NCI-H69 (cell line): ENCODE data around the gene MBIP.

Experiments
- DNase-seq: peaks from one replicate; lab custom pipeline; 2025; lab: John Stamatoyannopoulos, UW

MBIP gene

GRCh38 chr14:36313898-36314297 lies 6.5 kb downstream of the MBIP start:
- DNase-seq = peak; percentile 51

GRCh38 chr14:36313206-36313605 lies 7.2 kb downstream of the MBIP start:
- DNase-seq = peak; percentile 92

- DNase-seq = no peak
Observed at GRCh38 chr14:36306836-36307235, 13.6 kb downstream of the MBIP start.

- no peak for DNase-seq
Observed at GRCh38 chr14:36304895-36305294, 15.5 kb downstream of the MBIP start.

GRCh38 chr14:36303960-36304359 lies 16.5 kb downstream of the MBIP start:
- no peak for DNase-seq

GRCh38 chr14:36302823-36303222 lies 17.6 kb downstream of the MBIP start:
- DNase-seq = no peak

- no peak for DNase-seq
Observed at GRCh38 chr14:36301159-36301558, 19.3 kb downstream of the MBIP start.

GRCh38 chr14:36300337-36300736 lies 20.1 kb downstream of the MBIP start:
- peak; percentile 35 for DNase-seq

GRCh38 chr14:36295642-36296627 lies 24.5 kb downstream of the MBIP start:
- DNase-seq = no peak

GRCh38 chr14:36294543-36294942 lies 25.9 kb downstream of the MBIP start:
- DNase-seq = no peak

- no peak for DNase-seq
Observed at GRCh38 chr14:36293824-36294223, 26.6 kb downstream of the MBIP start.

- no peak for DNase-seq
Observed at GRCh38 chr14:36289954-36290353, 30.5 kb downstream of the MBIP start.

- DNase-seq = no peak
Observed at GRCh38 chr14:36288496-36288895, 31.9 kb downstream of the MBIP start.

- no peak for DNase-seq
Observed at GRCh38 chr14:36284971-36285595, 35.4 kb downstream of the MBIP start.

- peak; percentile 37 for DNase-seq
Observed at GRCh38 chr14:36281309-36281708, 39.1 kb downstream of the MBIP start.

GRCh38 chr14:36279306-36280190 lies 40.9 kb downstream of the MBIP start:
- DNase-seq = peak; percentile 80

- DNase-seq = peak; percentile 28
Observed at GRCh38 chr14:36275741-36276140, 44.7 kb downstream of the MBIP start.

GRCh38 chr14:36271939-36272907 lies 48.2 kb downstream of the MBIP start:
- no peak for DNase-seq

- no peak for DNase-seq
Observed at GRCh38 chr14:36271222-36271621, 49.2 kb downstream of the MBIP start.

GRCh38 chr14:36270191-36270590 lies 50.2 kb downstream of the MBIP start:
- no peak for DNase-seq

- peak; percentile 29 for DNase-seq
Observed at GRCh38 chr14:36268121-36268520, 52.3 kb downstream of the MBIP start.
